LHCN-M2 (cell line): ENCODE measurements around the gene SPOP. TPM values are rescaled to one million over a fixed set of nuclear protein-coding genes. Genes with fewer than 3 reads are reported as not detected.

ENCODE experiments used
- DNase-seq: peaks from one replicate; pipeline ENCODE4 v3.0.0-alpha.2; 2012; ENCODE audit warnings: low read depth
- total RNA-seq: library from RNA; depleted of rRNA; stranded (reverse); fragments of >200 nt; gene quantifications from 2 replicates; pipeline ENCODE4 v1.2.3, GENCODE V29; 2014

The SPOP gene
- total RNA-seq, 1 experiment from 2014 or later = 32.7 TPM

GRCh38 chr17:49618028-49618611 is 59.8 kb downstream of the SPOP start:
- DNase-seq = peak; percentile 20

GRCh38 chr17:49616601-49617131 is 61.2 kb downstream of the SPOP start:
- peak; percentile 18 for DNase-seq

- DNase-seq = no peak
Measured at GRCh38 chr17:49616086-49616485, 61.8 kb downstream of the SPOP start.

GRCh38 chr17:49613182-49613800 is 64.6 kb downstream of the SPOP start:
- DNase-seq = no peak

GRCh38 chr17:49612726-49613125 is 65.2 kb downstream of the SPOP start:
- no peak for DNase-seq

GRCh38 chr17:49610883-49611584 is 66.9 kb downstream of the SPOP start:
- DNase-seq = no peak

- no peak for DNase-seq
Measured at GRCh38 chr17:49604314-49604869, 73.5 kb downstream of the SPOP start.

- no peak for DNase-seq
Measured at GRCh38 chr17:49603720-49604119, 74.2 kb downstream of the SPOP start.

- DNase-seq = no peak
Measured at GRCh38 chr17:49603238-49603637, 74.7 kb downstream of the SPOP start.

- no peak for DNase-seq
Measured at GRCh38 chr17:49602783-49603182, 75.1 kb downstream of the SPOP start.

GRCh38 chr17:49600949-49601348 is 76.9 kb downstream of the SPOP start:
- DNase-seq = no peak

- DNase-seq = no peak
Measured at GRCh38 chr17:49598918-49599317, 79.0 kb downstream of the SPOP start.

- DNase-seq = no peak
Measured at GRCh38 chr17:49597928-49598655, 79.8 kb downstream of the SPOP start.

- DNase-seq = no peak
Measured at GRCh38 chr17:49597436-49597835, 80.5 kb downstream of the SPOP start.

- no peak for DNase-seq
Measured at GRCh38 chr17:49596613-49597244, 81.2 kb downstream of the SPOP start.

GRCh38 chr17:49595980-49596379 is 81.9 kb downstream of the SPOP start:
- no peak for DNase-seq

- DNase-seq = no peak
Measured at GRCh38 chr17:49595328-49595727, 82.6 kb downstream of the SPOP start.

- DNase-seq = no peak
Measured at GRCh38 chr17:49592263-49592662, 85.6 kb downstream of the SPOP start.

- no peak for DNase-seq
Measured at GRCh38 chr17:49590874-49591273, 87.0 kb downstream of the SPOP start.

GRCh38 chr17:49589577-49589927 is 88.3 kb downstream of the SPOP start:
- DNase-seq = no peak
